Measurements from ENCODE around the gene AIF1L.

DNA sequence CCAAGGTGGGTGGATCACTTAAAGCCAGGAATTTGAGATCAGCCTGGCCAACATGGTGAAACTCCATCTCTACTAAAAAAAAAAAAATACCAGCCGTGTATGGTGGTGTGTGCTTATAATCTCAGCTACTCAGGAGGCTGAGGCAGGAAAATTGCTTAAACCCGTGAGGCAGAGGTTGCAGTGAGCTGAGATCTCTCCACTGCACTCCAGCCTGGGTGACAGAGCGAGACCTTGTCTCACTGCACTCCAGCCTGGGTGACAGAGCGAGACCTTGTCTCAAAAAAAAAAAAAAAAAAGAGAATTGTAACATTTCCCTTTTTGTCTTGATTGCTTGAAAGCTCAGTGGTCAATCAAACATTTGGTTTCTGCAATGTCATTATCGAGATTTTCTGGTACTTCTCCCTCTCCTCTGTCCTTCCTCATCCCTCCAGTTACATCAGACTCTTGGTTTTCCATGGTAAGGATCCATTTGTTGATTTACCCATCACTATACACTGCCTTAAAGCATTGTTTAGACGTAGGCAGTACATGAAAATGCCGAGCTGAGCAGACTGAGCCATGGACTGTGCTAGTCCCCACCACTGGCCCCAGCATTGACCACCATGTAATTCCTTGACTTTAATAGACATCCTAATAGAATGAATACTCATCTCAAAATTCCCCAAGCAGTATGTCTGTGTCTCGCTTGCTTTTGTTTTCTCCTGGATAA is 11.5 kb upstream of the AIF1L start:
- TF ChIP-seq EP300 (IDR thresholded peaks at IDR 0.05) (no peak), POLR2A (IDR thresholded peaks at IDR 0.05) (no peak)
- TF ChIP-seq, protein P1, sequence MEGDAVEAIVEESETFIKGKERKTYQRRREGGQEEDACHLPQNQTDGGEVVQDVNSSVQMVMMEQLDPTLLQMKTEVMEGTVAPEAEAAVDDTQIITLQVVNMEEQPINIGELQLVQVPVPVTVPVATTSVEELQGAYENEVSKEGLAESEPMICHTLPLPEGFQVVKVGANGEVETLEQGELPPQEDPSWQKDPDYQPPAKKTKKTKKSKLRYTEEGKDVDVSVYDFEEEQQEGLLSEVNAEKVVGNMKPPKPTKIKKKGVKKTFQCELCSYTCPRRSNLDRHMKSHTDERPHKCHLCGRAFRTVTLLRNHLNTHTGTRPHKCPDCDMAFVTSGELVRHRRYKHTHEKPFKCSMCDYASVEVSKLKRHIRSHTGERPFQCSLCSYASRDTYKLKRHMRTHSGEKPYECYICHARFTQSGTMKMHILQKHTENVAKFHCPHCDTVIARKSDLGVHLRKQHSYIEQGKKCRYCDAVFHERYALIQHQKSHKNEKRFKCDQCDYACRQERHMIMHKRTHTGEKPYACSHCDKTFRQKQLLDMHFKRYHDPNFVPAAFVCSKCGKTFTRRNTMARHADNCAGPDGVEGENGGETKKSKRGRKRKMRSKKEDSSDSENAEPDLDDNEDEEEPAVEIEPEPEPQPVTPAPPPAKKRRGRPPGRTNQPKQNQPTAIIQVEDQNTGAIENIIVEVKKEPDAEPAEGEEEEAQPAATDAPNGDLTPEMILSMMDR (IDR thresholded peaks at IDR 0.05), result no peak
